GM12891 (cell line): ENCODE results near the gene THEM4.

Experiments used
- PAX5 ChIP-seq: IDR thresholded peaks from 2 replicates; pipeline ENCODE4 v1.6.1; 2011; ENCODE audit warnings: low read length, moderate library complexity, mild to moderate bottlenecking; ENCODE audit not compliant: insufficient read depth, severe bottlenecking
- POLR2A ChIP-seq: IDR thresholded peaks from 2 replicates; pipeline ENCODE4 v1.6.1; 2011; ENCODE audit warnings: low read depth, low read length, control low read depth
- POLR2AphosphoS5 ChIP-seq: IDR thresholded peaks from 2 replicates; pipeline ENCODE4 v1.6.1; 2011; ENCODE audit warnings: low read depth, low read length, control low read depth
- POU2F2 ChIP-seq: IDR thresholded peaks from 2 replicates; pipeline ENCODE4 v1.6.1; 2011; ENCODE audit warnings: low read depth, mild to moderate bottlenecking, control low read depth, low read length, moderate library complexity
- SPI1 ChIP-seq: IDR thresholded peaks from 2 replicates; pipeline ENCODE4 v1.6.1; 2011; ENCODE audit warnings: low read depth, low read length, control low read depth
- TAF1 ChIP-seq: IDR thresholded peaks from 2 replicates; pipeline ENCODE4 v1.6.1; 2011; ENCODE audit warnings: low read depth, low read length, control low read depth

DNA sequence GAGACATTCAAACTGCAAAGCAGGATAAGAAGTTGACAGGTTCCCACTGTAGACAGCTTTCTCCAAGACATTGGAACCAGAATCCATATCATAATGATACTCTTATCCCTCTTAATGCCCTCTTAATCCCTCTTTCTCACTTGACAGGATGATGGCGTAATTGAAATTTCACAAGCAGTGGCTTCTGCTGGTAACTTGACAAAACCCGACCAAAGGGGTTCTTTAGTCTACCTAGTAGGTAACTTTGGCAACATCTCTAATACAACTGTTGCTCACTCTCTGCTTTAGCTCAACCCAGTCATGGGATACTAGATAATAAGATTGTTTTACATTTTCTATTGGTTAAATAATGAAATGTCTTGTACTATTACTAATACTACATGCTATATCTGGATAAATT is 49.6 kb upstream of the THEM4 start:
- TF ChIP-seq POLR2A, result no peak
- no peak for TF ChIP-seq POLR2AphosphoS5
- no peak for TF ChIP-seq SPI1
- no peak for TF ChIP-seq POU2F2
- no peak for TF ChIP-seq TAF1
- TF ChIP-seq PAX5, result no peak
